NCI-H2029 (cell line): Measurements from ENCODE around the gene DCLRE1B.

ENCODE experiments used
- DNase-seq: peaks from one replicate; lab custom pipeline; 2025; lab: John Stamatoyannopoulos, UW

Gene DCLRE1B

DNA sequence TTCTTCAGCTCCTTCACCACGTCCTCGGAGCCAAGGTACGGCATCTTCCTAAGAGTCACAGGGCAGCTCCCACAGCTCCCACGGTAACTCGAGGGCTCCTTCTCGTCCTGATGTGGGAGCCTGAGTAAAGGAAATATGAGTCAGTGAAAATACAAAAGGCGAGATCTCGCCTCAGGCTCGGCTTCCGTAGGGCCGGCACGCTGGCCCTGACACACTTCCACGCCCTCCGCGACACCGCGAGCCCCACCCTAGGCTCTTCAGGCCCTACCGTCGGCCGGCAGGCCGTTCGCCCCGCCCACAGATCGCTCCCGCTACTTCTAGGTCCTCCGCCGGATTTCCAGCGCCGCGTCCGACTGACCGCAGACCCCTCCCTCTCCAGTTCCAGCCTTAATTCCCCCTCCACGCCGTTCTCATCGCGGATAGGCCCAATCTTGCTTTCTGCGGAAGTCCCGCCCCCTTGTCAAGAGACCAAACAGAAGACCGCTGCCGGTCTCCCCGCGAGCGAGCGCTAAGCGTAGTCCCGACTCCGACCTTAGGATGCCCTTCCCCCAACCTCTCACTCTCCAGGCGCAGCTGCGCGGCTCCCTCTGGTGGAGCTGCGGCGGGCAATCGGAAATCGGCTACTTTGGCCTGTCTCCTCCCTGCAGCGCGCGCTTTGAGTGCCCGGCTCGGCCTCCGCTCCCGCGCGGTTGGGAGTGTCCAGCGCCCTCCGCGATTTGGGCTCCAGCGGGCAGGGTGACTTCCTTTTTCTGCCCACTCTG is at the start of gene DCLRE1B, which contains the start of gene AP4B1:
TSS of gene DCLRE1B (plus strand) at position 653 of the 761 bp plus-strand sequence. CDS start 261 bp downstream, outside the sequence.
TSS of gene AP4B1 (minus strand) at position 126 of the 761 bp plus-strand sequence. CDS start at position 44, 82 bp downstream.
- peak; percentile 98 for DNase-seq

- DNase-seq = no peak
Measured at GRCh38 chr1:113855630-113856400, 49.3 kb upstream of the DCLRE1B start.

GRCh38 chr1:113856401-113856790 is 48.7 kb upstream of the DCLRE1B start:
- DNase-seq = no peak

- no peak for DNase-seq
Measured at GRCh38 chr1:113857776-113858175, 47.4 kb upstream of the DCLRE1B start.

DNA sequence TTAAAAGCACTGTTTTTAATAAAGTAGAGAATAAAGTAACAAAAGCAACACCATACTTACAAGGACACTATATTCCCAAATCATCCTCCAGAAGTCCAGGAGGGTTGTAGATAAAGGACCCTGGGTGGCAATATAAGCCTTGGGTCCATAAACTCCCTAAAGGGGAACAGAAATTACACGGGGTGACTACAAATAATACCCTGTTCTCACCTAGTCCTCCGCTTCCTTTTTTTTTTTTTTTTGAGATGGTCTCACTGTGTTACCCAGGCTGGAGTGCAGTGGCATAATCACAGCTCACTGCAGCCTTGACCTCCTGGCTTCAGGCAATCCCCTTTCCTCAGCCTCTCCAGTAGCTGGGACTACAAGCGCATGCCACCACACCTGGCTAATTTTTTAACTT is 46.7 kb upstream of the DCLRE1B start:
- no peak for DNase-seq

- no peak for DNase-seq
Measured at GRCh38 chr1:113858982-113859381, 46.1 kb upstream of the DCLRE1B start.

DNA sequence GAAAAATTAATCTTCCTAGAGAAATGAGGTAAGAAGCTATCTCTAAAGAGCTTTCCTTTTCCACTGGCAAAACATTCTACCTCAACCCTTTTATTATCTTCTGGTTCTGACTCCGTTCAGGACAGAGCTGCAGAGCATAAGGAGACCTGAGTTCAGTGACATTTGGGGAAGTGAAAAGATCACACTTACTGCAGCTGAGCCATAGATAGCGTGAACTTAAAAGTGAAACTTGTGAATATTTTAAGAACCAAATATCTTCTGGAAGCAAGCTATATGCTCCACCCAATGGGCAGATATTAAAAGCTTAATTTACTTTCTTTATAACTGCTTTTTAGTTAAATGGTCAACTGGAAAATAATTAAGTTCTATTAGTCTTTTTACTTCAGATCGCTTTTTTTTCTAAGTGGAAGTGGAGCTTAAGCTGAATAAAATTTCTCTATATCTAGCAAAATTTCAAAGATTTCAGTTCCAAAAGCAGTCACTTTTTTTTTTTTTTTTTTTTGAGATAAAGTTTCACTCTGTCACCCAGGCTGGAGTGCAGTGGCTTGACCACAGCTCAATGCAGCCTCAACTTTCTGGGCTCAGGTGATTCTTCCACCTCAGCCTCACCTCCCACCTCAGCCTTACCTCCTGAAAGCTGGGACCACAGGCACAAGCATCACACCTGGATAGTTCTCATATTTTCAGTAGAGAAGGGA is 45.5 kb upstream of the DCLRE1B start:
- no peak for DNase-seq

DNA sequence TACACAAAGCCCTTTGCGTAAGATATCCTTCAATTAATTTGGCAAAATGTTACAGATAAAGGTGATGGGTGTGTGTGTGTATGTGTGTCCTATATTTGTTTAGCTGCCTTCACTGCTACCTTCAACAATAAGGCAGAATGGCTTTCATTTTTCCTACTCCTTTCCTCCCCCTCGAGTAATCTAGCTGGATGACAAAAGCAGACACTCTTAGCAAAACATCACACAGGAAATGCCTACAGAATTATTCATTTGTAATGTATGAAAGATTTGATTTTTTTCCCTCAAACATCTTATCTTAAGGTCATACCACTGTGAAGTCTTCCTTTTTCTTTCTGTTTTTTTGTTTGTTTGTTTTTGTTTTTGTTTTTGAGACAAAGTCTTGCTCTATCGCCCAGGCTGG is 44.2 kb upstream of the DCLRE1B start:
- DNase-seq = no peak

- no peak for DNase-seq
Measured at GRCh38 chr1:113861641-113862040, 43.5 kb upstream of the DCLRE1B start.

GRCh38 chr1:113868387-113869083 is 36.6 kb upstream of the DCLRE1B start:
- DNase-seq = no peak

DNA sequence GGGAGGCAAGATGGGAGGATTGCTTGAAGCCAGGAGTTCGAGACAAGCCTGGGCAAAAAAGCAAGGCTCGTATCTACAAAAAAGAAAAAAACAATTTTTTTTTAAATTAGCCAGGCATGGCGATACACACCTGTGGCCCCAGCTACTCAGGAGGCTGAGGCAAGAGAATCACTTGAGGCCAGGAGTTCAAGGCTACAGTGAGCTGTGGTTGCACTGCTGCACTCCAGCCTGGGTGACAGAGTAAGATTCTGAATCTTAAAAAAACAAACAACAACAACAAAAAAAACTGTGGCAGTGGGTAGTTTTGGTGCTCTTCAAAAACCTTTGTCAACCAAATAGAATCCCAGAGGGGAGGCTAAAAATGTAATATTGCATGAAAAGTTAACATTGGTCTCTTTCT is 34.3 kb upstream of the DCLRE1B start:
- no peak for DNase-seq

DNA sequence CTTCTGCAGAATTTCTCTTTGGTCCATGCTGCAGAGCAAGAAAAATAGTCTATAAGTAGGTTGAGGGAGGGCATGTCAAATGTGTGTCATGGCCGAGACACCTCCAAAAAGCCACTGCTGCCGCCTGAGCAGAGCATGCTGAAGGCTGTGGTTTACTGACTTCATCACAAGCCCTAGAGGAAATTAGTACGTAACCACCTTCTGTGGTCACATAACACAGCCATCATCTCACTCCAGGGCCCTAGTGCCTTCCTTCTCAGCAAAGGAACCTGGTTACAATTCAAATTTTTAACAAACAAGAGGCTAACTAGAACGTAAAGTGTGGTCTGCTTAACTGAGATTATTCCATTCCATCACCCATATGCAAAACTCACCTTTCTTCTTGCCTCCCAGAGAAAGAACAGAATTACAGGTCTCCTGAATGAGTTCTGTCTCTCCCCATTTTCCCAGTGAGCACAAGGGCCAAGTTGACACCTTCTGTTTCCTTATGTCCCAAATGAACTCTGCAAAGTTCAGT is 33.5 kb upstream of the DCLRE1B start, which contains the start of gene PTPN22:
TSS of gene PTPN22 (minus strand) at position 116 of the 517 bp plus-strand sequence.
- DNase-seq = no peak

DNA sequence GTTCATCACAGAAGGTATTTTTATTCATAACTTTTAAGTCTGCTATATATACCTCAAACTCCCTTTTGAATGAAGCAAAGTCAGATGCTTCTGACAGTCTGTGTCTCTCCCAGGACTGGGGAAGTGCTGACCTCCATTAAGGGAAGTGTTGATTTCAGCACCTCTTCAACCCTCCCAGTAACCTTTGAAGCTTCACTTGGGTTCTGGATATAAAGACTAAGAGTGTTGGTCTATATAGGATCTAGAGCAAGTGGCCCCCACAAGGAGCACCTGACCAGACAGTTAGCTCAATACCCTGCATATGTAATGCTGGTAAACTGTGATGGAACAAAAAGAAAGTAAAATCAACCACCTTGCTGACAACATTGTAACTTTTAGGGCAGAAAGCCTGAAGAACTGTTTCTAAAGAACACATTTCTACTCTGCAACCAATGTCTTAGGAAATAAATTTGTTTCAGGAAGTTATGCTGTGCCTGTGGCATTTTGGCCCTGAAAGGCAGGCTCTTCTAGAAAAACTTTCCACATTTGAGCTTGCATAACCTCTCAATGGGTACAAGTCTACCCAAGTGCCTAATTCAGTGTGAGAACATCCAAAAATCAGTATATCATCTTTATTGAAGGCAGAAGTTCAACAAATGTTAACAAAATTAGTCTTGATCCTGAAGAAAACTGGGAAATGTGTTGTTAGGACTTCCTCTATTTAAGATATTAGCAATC is 32.7 kb upstream of the DCLRE1B start:
- DNase-seq = no peak

- no peak for DNase-seq
Measured at GRCh38 chr1:113874012-113874879, 30.9 kb upstream of the DCLRE1B start.

- no peak for DNase-seq
Measured at GRCh38 chr1:113875714-113876113, 29.4 kb upstream of the DCLRE1B start.

GRCh38 chr1:113876176-113876575 is 28.9 kb upstream of the DCLRE1B start:
- DNase-seq = no peak

DNA sequence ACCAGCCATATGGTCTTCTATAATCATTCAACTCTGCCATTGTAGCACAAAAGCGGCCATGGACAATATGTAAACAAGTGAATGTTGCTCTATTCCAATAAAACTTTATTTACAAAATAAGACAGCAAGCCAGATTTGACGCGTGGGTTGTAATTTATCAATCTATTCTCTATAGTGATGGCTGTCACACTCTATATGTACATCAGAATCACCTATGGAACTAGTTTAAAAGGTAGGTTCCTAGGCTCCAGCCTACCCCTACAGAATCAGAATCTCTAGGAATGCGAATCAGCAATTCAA is 25.4 kb upstream of the DCLRE1B start:
- DNase-seq = no peak

DNA sequence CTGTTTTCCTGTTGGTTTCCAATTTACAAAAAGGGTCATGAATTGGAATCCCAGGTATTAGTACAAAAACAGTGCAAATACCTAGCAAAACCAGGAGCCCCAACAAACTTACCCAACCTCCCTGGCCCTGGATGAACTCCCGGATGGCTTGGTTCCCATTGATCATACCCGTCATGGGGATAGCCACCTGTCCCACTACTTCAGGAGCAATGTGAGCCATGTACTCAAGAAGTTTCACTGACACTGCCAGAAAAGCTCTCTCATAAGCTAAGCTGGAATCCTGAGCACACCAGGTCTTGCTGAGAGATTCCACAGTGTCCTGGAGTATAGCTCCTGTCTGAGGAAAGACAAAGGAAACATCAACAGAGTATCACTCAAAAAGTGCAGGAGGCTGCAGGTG is 23.5 kb upstream of the DCLRE1B start:
- DNase-seq = no peak

GRCh38 chr1:113886417-113887401 is 18.4 kb upstream of the DCLRE1B start:
- no peak for DNase-seq
